Fibroblast of mammary gland (primary cell): ENCODE results near the gene HORMAD2.

Source experiments
- DNase-seq: peaks from one replicate; pipeline ENCODE4 v3.0.0-alpha.2; 2010; ENCODE audit warnings: low read depth
- H3K4me3 ChIP-seq: 2 replicates; pipeline ENCODE4 v1.5.1; 2011; ENCODE audit warnings: low read depth, mild to moderate bottlenecking, low read length, moderate library complexity; ENCODE audit not compliant: control insufficient read depth
- CTCF ChIP-seq: conservative IDR thresholded peaks from 2 replicates; pipeline ENCODE4 v1.5.1; 2011; ENCODE audit warnings: low read depth, low read length, inconsistent platforms; ENCODE audit not compliant: control insufficient read depth, insufficient read depth

Gene HORMAD2

GRCh38 chr22:30170129-30170528 lies 89.9 kb downstream of the HORMAD2 start:
- no peak overlapping the region for H3K4me3 ChIP-seq
- no peak for DNase-seq
- TF ChIP-seq CTCF: no peak

- DNase-seq: no peak
- no peak for TF ChIP-seq CTCF
- no peak overlapping the region for H3K4me3 ChIP-seq
Measured at GRCh38 chr22:30171008-30171407, 90.7 kb downstream of the HORMAD2 start.

GRCh38 chr22:30175690-30176288 lies 95.5 kb downstream of the HORMAD2 start:
- no peak for TF ChIP-seq CTCF
- H3K4me3 ChIP-seq: no peak overlapping the region
- DNase-seq: no peak

- no peak for TF ChIP-seq CTCF
Measured at GRCh38 chr22:30176431-30176830, 96.2 kb downstream of the HORMAD2 start.

GRCh38 chr22:30178181-30179126 lies 98.2 kb downstream of the HORMAD2 start:
- TF ChIP-seq CTCF: no peak
- no peak for DNase-seq
- no peak overlapping the region for H3K4me3 ChIP-seq

More at GRCh38 chr22:30176431-30176830, 96.2 kb downstream of the HORMAD2 start:
- DNase-seq: no peak
- H3K4me3 ChIP-seq: no peak overlapping the region

- no peak overlapping the region for H3K4me3 ChIP-seq
- no peak for DNase-seq
- no peak for TF ChIP-seq CTCF
Measured at GRCh38 chr22:30180616-30181015, 100.4 kb downstream of the HORMAD2 start.
